NCI-H526 (cell line): ENCODE data around the gene CD5L.

Source experiments
- DNase-seq, 2 experiments: peaks; one replicate each; lab custom pipeline; 2025; lab: John Stamatoyannopoulos, UW

The CD5L gene

GRCh38 chr1:157841708-157842107 is at the start of gene CD5L:
CD5L (minus strand) TSS chr1:157841808; CDS start chr1:157841701, 107 bp downstream.
- no peak for DNase-seq

GRCh38 chr1:157882580-157882979 is 41.0 kb upstream of the CD5L start:
- no peak for DNase-seq

GRCh38 chr1:157880621-157881020 is 39.0 kb upstream of the CD5L start:
- no peak for DNase-seq

GRCh38 chr1:157878059-157878458 is 36.5 kb upstream of the CD5L start:
- DNase-seq, result peak; percentile 42 to 68

- no peak for DNase-seq
Measured at GRCh38 chr1:157870490-157870889, 28.9 kb upstream of the CD5L start.

- DNase-seq, result no peak
Measured at GRCh38 chr1:157868654-157869053, 27.0 kb upstream of the CD5L start.

GRCh38 chr1:157862114-157863070 is 20.8 kb upstream of the CD5L start:
- DNase-seq, result no peak

GRCh38 chr1:157856538-157856937 is 14.9 kb upstream of the CD5L start:
- DNase-seq, result no peak

- no peak for DNase-seq
Measured at GRCh38 chr1:157852476-157852875, 10.9 kb upstream of the CD5L start.

- DNase-seq, result no peak
Measured at GRCh38 chr1:157849229-157849875, 7.7 kb upstream of the CD5L start.

- no peak for DNase-seq
Measured at GRCh38 chr1:157844089-157844830, 2.7 kb upstream of the CD5L start.

GRCh38 chr1:157842939-157843338 is 1.3 kb upstream of the CD5L start:
- DNase-seq, result no peak

- DNase-seq, result no peak
Measured at GRCh38 chr1:157838966-157839365, 2.6 kb downstream of the CD5L start.

GRCh38 chr1:157834430-157834829 is 7.2 kb downstream of the CD5L start:
- no peak for DNase-seq

- DNase-seq, result no peak
Measured at GRCh38 chr1:157833145-157833544, 8.5 kb downstream of the CD5L start.

GRCh38 chr1:157831968-157832626 is 9.5 kb downstream of the CD5L start:
- DNase-seq, result no peak

GRCh38 chr1:157830887-157831286 is 10.7 kb downstream of the CD5L start:
- DNase-seq, result no peak

GRCh38 chr1:157829711-157830110 is 11.9 kb downstream of the CD5L start:
- no peak for DNase-seq

- DNase-seq, result no peak
Measured at GRCh38 chr1:157829210-157829609, 12.4 kb downstream of the CD5L start.

- DNase-seq, result no peak
Measured at GRCh38 chr1:157820299-157820698, 21.3 kb downstream of the CD5L start.

GRCh38 chr1:157819896-157820295 is 21.7 kb downstream of the CD5L start, which contains the start of gene FCRL1:
FCRL1 (minus strand) TSS chr1:157820120; CDS start chr1:157820037, 83 bp downstream.
- DNase-seq, result no peak

- no peak for DNase-seq
Measured at GRCh38 chr1:157819215-157819614, 22.4 kb downstream of the CD5L start.
